ENCODE data around the gene CNRIP1. TPM values are rescaled to one million over a fixed set of nuclear protein-coding genes. Genes with fewer than 3 reads are reported as not detected.

The CNRIP1 gene
- total and polyA plus RNA-seq, 2 of the 4 experiments (the other 2 are of a cell fraction) = 23.3 to 32.7 TPM

DNA sequence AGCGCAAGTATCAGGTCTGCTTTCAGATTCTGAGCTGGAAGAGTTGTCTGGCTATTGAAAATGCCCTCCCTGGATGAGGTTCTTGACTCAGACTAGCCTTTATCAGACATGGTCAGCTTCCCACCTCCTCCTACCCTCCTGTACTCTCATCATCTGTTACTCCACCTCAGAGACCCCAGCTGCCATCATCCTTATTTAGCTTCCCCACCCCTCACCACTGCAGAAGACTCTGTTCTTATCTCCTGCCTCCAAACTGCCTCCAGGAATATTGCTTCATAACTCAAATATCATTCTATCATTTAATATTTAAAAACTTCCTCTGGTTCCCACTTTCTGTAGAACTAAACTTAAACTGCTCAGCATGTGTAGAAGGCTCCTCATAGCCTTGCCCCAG lies 36.3 kb downstream of the CNRIP1 start:
- dilution Hi-C loops (cut with HindIII; ENCODE audit: low sequenced_read_pairs, unreplicated experiment) (no loop called here), intact Hi-C loops (cut with micrococcal nuclease) (loop anchor here (5.0 kb wide), 1 partner anchor 86 kb away; no protein-coding TSS in a partner anchor), in situ Hi-C loops (cut with MboI; ENCODE audit: low sequenced_read_pairs) (no loop called here)
- no TSS peak for BruUV-seq (replicated peaks)
- Histone ChIP-seq H2BK15ac (ENCODE audit: low read depth, low read length) (no peak overlapping the region), H3K4me1 (ENCODE audit: control insufficient read depth, insufficient read depth, low read length) (no peaks in the 10 kb centered on the region; the same call in 1 of the 2 replicates), H2BK5ac (ENCODE audit: low read depth, low read length, poor library complexity, severe bottlenecking) (no peak overlapping the region), H2AK9ac (replicated peaks; ENCODE audit: low read depth, low read length, poor library complexity) (no peak overlapping the region), H2AK5ac (ENCODE audit: low read depth, low read length) (no peak overlapping the region), H3K4ac (ENCODE audit: low read depth, low read length) (no peak overlapping the region), H3K4me2 (ENCODE audit: low read depth, low read length) (no peak overlapping the region), H3K9ac (ENCODE audit: low read depth, low read length) (no peak overlapping the region), H4K5ac (ENCODE audit: low read depth, low read length) (no peak overlapping the region), H2AFZ (replicated peaks; ENCODE audit: low read length, poor library complexity) (no peak overlapping the region), H3K27ac (ENCODE audit: insufficient read depth, low read length) (no peak overlapping the region), H4K8ac (ENCODE audit: low read depth in 2 of 2, low read length in 2 of 2) (no peak overlapping the region), H2BK120ac (ENCODE audit: low read depth, low read length) (no peak overlapping the region), H2BK20ac (ENCODE audit: low read depth, low read length) (no peak overlapping the region), H3K14ac (replicated peaks; ENCODE audit: low read depth, low read length) (no peak overlapping the region), H3K9me1 (ENCODE audit: insufficient read depth, low read length) (peaks cover 3% of the 10 kb centered on the region; the same call in 1 of the 2 replicates), H3K27me3 (ENCODE audit: control insufficient read depth, insufficient read depth, low read length) (no peaks in the 10 kb centered on the region), H3K36me3 (ENCODE audit: control insufficient read depth, insufficient read depth, low read length) (no peaks in the 10 kb centered on the region), H3K4me3 (ENCODE audit: insufficient read depth, low read depth, low read length) (no peak overlapping the region), H3K56ac (ENCODE audit: extremely low read depth, insufficient read depth, low read length) (no peak overlapping the region), H4K20me1 (ENCODE audit: insufficient read depth, low read length) (no peaks in the 10 kb centered on the region), H4K91ac (ENCODE audit: insufficient read depth, low read depth, low read length) (no peak overlapping the region), H3K9me3 (ENCODE audit: control insufficient read depth, insufficient read depth, low read length) (no peaks in the 10 kb centered on the region), H3K23ac (ENCODE audit: low read depth, low read length) (no peak overlapping the region), H3K18ac (ENCODE audit: low read depth, low read length) (no peak overlapping the region), H3K79me1 (ENCODE audit: low read depth in 1 of 2, low read length in 2 of 2) (no peaks in the 10 kb centered on the region)
- CTCF ChIA-PET = interaction anchor here (1.4 to 5.3 kb wide), 2 partner anchors 11 to 161 kb away, joined by 4 to 23 read pairs; no protein-coding TSS in a partner anchor
- TF ChIP-seq MAZ (IDR thresholded peaks at IDR 0.05; ENCODE audit: borderline replicate concordance, low read depth, low read length) (no peak), MXI1 (IDR thresholded peaks at IDR 0.05; ENCODE audit: borderline replicate concordance, low read depth, low read length) (no peak), NFE2L2 (IDR thresholded peaks at IDR 0.05; ENCODE audit: low read depth, low read length) (no peak), CHD1 (IDR thresholded peaks at IDR 0.05; ENCODE audit: low read depth, low read length) (no peak), FOS (IDR thresholded peaks at IDR 0.05; ENCODE audit: low read depth, low read length) (no peak), RFX5 (IDR thresholded peaks at IDR 0.05; ENCODE audit: low read depth, low read length) (no peak), CTCF (conservative IDR thresholded peaks at IDR 0.05; ENCODE audit: low read depth, low read length) (no peak), RCOR1 (IDR thresholded peaks at IDR 0.05; ENCODE audit: insufficient replicate concordance, low read length) (no peak), BHLHE40 (IDR thresholded peaks at IDR 0.05; ENCODE audit: low read depth, low read length) (no peak), RAD21 (IDR thresholded peaks at IDR 0.05; ENCODE audit: low read length) (no peak), MAFK (IDR thresholded peaks at IDR 0.05; ENCODE audit: low read depth, low read length) (no peak), POLR2A (IDR thresholded peaks at IDR 0.05; ENCODE audit: low read depth, low read length) (no peak), CEBPB (IDR thresholded peaks at IDR 0.05; ENCODE audit: low read depth, low read length) (no peak), SMC3 (IDR thresholded peaks at IDR 0.05; ENCODE audit: low read depth, low read length) (no peak)
- TF ChIP-seq, protein P1, sequence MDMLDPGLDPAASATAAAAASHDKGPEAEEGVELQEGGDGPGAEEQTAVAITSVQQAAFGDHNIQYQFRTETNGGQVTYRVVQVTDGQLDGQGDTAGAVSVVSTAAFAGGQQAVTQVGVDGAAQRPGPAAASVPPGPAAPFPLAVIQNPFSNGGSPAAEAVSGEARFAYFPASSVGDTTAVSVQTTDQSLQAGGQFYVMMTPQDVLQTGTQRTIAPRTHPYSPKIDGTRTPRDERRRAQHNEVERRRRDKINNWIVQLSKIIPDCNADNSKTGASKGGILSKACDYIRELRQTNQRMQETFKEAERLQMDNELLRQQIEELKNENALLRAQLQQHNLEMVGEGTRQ (IDR thresholded peaks at IDR 0.05; ENCODE audit: low read depth, low read length) = no peak
- TF ChIP-seq, protein P2, sequence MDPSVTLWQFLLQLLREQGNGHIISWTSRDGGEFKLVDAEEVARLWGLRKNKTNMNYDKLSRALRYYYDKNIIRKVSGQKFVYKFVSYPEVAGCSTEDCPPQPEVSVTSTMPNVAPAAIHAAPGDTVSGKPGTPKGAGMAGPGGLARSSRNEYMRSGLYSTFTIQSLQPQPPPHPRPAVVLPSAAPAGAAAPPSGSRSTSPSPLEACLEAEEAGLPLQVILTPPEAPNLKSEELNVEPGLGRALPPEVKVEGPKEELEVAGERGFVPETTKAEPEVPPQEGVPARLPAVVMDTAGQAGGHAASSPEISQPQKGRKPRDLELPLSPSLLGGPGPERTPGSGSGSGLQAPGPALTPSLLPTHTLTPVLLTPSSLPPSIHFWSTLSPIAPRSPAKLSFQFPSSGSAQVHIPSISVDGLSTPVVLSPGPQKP (IDR thresholded peaks at IDR 0.05; ENCODE audit: borderline replicate concordance, low read depth, low read length) = no peak
- POLR2A ChIA-PET (ENCODE audit: unreplicated experiment) = no interaction called here
- ATAC-seq (ENCODE audit: low read depth) (no peak), DNase-seq (no peak)
- WGBS, 2 experiments (ENCODE audit: extremely low coverage in 2 of 2, insufficient read length in 1 of 2) = no CpG with 5 or more reads among the region's 1 CpG
